ENCODE data around the gene FLNC. TPM values are rescaled to one million over a fixed set of nuclear protein-coding genes. Genes with fewer than 3 reads are reported as not detected.

FLNC gene
- total and polyA plus RNA-seq, 9 of the 15 experiments (the other 6 are each of a cell fraction or from before 2014, with no cell fraction given): 0.90 to 155 (median 28.8) TPM

DNA sequence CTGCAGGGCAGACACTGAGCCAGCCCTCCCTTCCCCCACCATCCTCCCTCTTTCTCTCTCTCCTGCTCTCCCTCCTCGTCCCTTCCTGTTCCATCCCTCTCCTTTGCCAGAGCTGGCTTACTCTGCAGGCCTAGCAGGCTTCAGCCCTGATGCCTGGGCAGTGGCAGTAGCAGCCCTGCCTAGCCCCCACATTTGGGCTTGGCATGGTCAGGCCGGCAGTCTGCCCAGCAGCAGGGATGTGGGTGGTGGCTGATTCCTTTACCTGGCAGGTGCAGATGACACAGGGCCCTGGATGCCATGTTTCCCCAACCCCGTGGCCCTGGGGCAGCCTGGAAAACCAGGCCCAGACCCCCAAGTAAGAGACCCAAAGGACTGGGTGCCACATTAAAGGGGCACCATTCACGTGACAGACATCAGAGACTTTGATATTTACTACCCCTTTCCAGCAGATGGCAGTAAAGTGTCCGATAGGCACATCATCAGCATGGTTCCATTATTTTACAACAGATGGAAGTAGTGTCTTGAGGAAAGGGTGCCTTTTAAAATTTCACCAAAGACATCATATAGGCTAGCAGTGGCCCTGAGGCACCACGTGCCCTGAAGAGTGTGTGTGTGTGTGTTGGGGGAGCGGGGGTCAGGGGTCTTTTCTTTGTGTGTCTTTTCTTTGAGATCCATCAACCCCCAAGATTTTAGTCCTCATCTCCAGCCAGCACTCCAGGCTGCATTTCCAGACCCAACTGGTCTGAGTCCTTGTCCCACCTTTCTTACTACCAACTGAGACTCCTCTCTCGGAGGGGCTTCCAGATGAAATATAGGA lies 74.4 kb downstream of the FLNC start (continued):
- TF ChIP-seq, protein P1, sequence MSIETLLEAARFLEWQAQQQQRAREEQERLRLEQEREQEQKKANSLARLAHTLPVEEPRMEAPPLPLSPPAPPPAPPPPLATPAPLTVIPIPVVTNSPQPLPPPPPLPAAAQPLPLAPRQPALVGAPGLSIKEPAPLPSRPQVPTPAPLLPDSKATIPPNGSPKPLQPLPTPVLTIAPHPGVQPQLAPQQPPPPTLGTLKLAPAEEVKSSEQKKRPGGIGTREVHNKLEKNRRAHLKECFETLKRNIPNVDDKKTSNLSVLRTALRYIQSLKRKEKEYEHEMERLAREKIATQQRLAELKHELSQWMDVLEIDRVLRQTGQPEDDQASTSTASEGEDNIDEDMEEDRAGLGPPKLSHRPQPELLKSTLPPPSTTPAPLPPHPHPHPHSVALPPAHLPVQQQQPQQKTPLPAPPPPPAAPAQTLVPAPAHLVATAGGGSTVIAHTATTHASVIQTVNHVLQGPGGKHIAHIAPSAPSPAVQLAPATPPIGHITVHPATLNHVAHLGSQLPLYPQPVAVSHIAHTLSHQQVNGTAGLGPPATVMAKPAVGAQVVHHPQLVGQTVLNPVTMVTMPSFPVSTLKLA (conservative IDR thresholded peaks at IDR 0.05): no peak
- no peak for TF ChIP-seq ZNF239 (CRISPR knock-in tag; IDR thresholded peaks at IDR 0.05)
- TF ChIP-seq, protein P2, sequence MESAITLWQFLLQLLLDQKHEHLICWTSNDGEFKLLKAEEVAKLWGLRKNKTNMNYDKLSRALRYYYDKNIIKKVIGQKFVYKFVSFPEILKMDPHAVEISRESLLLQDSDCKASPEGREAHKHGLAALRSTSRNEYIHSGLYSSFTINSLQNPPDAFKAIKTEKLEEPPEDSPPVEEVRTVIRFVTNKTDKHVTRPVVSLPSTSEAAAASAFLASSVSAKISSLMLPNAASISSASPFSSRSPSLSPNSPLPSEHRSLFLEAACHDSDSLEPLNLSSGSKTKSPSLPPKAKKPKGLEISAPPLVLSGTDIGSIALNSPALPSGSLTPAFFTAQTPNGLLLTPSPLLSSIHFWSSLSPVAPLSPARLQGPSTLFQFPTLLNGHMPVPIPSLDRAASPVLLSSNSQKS (CRISPR knock-in tag; IDR thresholded peaks at IDR 0.05): no peak
- TF ChIP-seq, protein P3, sequence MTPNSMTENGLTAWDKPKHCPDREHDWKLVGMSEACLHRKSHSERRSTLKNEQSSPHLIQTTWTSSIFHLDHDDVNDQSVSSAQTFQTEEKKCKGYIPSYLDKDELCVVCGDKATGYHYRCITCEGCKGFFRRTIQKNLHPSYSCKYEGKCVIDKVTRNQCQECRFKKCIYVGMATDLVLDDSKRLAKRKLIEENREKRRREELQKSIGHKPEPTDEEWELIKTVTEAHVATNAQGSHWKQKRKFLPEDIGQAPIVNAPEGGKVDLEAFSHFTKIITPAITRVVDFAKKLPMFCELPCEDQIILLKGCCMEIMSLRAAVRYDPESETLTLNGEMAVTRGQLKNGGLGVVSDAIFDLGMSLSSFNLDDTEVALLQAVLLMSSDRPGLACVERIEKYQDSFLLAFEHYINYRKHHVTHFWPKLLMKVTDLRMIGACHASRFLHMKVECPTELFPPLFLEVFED (CRISPR knock-in tag; conservative IDR thresholded peaks at IDR 0.05): 0 out of 2 replicates have a peak, but pooled peaks have one; percentile 9
- TF ChIP-seq, protein P4, sequence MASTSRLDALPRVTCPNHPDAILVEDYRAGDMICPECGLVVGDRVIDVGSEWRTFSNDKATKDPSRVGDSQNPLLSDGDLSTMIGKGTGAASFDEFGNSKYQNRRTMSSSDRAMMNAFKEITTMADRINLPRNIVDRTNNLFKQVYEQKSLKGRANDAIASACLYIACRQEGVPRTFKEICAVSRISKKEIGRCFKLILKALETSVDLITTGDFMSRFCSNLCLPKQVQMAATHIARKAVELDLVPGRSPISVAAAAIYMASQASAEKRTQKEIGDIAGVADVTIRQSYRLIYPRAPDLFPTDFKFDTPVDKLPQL (IDR thresholded peaks at IDR 0.05; ENCODE audit: extremely low read depth, insufficient read length): no peak
- TF ChIP-seq, protein P5, sequence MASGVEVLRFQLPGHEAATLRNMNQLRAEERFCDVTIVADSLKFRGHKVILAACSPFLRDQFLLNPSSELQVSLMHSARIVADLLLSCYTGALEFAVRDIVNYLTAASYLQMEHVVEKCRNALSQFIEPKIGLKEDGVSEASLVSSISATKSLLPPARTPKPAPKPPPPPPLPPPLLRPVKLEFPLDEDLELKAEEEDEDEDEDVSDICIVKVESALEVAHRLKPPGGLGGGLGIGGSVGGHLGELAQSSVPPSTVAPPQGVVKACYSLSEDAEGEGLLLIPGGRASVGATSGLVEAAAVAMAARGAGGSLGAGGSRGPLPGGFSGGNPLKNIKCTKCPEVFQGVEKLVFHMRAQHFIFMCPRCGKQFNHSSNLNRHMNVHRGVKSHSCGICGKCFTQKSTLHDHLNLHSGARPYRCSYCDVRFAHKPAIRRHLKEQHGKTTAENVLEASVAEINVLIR (CRISPR knock-in tag; IDR thresholded peaks at IDR 0.05): no peak
- TF ChIP-seq ADNP (tag; IDR thresholded peaks at IDR 0.05): no peak
- no peak for TF ChIP-seq NFE2 (IDR thresholded peaks at IDR 0.05; ENCODE audit: low read depth)
- TF ChIP-seq PML (IDR thresholded peaks at IDR 0.05; ENCODE audit: low read length): no peak
- no peak for TF ChIP-seq PTRF (tag; IDR thresholded peaks at IDR 0.05)
- TF ChIP-seq ESRRA (IDR thresholded peaks at IDR 0.05; ENCODE audit: borderline replicate concordance, low read depth): no peak
- no peak for TF ChIP-seq ZNF76 (CRISPR knock-in tag; IDR thresholded peaks at IDR 0.05; ENCODE audit: borderline replicate concordance)
- TF ChIP-seq CBX8 (IDR thresholded peaks at IDR 0.05; ENCODE audit: borderline replicate concordance, extremely low read depth, low read depth, low read length, poor library complexity, severe bottlenecking): no peak
- no peak for TF ChIP-seq FOXM1 (IDR thresholded peaks at IDR 0.05; ENCODE audit: low read depth)
- no peak for TF ChIP-seq FOXM1 (CRISPR knock-in tag; IDR thresholded peaks at IDR 0.05; ENCODE audit: low read depth)
- TF ChIP-seq, protein P6, sequence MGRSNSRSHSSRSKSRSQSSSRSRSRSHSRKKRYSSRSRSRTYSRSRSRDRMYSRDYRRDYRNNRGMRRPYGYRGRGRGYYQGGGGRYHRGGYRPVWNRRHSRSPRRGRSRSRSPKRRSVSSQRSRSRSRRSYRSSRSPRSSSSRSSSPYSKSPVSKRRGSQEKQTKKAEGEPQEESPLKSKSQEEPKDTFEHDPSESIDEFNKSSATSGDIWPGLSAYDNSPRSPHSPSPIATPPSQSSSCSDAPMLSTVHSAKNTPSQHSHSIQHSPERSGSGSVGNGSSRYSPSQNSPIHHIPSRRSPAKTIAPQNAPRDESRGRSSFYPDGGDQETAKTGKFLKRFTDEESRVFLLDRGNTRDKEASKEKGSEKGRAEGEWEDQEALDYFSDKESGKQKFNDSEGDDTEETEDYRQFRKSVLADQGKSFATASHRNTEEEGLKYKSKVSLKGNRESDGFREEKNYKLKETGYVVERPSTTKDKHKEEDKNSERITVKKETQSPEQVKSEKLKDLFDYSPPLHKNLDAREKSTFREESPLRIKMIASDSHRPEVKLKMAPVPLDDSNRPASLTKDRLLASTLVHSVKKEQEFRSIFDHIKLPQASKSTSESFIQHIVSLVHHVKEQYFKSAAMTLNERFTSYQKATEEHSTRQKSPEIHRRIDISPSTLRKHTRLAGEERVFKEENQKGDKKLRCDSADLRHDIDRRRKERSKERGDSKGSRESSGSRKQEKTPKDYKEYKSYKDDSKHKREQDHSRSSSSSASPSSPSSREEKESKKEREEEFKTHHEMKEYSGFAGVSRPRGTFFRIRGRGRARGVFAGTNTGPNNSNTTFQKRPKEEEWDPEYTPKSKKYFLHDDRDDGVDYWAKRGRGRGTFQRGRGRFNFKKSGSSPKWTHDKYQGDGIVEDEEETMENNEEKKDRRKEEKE (IDR thresholded peaks at IDR 0.05; ENCODE audit: borderline replicate concordance in 1 of 2, control insufficient read depth in 1 of 2, low read depth in 2 of 2, low read length in 1 of 2): no peak
- TF ChIP-seq ZC3H8 (IDR thresholded peaks at IDR 0.05): no peak
- no peak for TF ChIP-seq PURB (CRISPR knock-in tag; IDR thresholded peaks at IDR 0.05; ENCODE audit: low read depth)
